Hypothalamus (tissue), 51 donors: Measurements from ENCODE around the gene PLPP3.

Source experiments
- DNase-seq, 51 donors: peaks; one replicate each; lab custom pipeline; 2025; lab: John Stamatoyannopoulos, UW

The PLPP3 gene

GRCh38 chr1:56577406-56578137 lies 1.8 kb downstream of the PLPP3 start:
- peak in 6 of 51 donors; percentile 9 to 75 (median 23) for DNase-seq

GRCh38 chr1:56576880-56577405 lies 2.4 kb downstream of the PLPP3 start:
- DNase-seq: peak in 5 of 51 donors; percentile 8 to 85 (median 24)

DNA sequence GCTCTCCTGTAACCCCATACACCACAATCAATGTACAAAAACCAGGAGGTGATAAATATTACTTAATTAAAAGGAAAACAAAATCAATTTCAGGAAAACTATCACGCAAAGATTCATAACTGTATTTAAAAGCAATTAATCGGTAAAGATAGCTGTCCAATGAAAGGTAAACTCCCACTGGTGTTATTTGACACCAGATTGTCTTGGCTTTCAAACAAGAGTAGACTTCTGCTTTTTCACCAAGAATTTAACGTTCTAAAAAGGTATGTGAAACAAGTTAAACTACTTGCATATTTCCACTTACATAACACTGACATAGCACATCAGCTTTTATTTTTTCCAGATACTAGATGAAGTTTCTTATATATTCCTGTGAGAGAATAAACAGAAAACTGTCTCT lies 3.5 kb downstream of the PLPP3 start:
- no peak for DNase-seq

- DNase-seq: no peak
These were observed 4.6 kb downstream of the PLPP3 start for GRCh38 chr1:56574794-56575193.

GRCh38 chr1:56573311-56573710 lies 6.1 kb downstream of the PLPP3 start:
- DNase-seq: no peak

GRCh38 chr1:56572334-56573050 lies 6.9 kb downstream of the PLPP3 start:
- DNase-seq: no peak

DNA sequence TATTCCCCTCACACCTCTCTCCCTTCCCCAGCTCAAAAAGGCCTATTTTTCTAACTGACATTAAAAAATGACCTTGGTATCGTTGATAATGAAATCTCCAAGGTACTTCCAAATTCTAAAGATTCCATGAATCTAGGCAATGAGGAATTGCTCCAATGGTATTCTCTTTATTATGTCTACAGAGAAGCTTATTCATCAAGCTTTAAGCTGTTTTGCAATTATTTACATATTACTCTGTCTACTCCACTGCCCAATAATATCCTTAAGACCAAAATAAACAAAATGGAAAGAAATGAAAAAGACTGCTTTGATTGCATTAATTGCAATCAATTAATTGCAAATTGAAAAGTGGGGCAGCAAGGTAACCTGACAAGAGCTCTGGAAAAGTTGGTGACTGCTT lies 7.9 kb downstream of the PLPP3 start:
- DNase-seq: no peak

GRCh38 chr1:56570924-56571372 lies 8.4 kb downstream of the PLPP3 start:
- DNase-seq: no peak

DNA sequence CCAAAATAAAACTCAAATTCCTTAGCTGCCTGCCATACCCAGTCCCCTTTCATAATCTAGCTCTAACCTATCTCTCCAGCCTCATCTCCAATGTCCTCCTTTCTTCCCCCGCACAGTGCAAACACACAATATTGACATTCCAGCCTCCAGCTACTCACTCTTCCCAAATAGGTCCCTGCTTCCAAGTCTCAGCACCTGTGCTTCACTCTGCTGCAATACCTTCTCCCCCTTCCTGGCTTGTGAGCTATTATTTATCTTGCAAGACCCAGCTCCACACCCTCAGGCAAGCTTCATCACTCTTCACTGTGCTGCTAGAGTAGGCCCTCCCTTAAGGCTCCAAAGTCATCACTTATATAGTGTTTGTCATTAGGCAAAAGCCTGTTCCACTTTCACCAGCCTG lies 9.7 kb downstream of the PLPP3 start:
- DNase-seq: no peak

- DNase-seq: no peak
These were observed 12.4 kb downstream of the PLPP3 start for GRCh38 chr1:56566994-56567393.

DNA sequence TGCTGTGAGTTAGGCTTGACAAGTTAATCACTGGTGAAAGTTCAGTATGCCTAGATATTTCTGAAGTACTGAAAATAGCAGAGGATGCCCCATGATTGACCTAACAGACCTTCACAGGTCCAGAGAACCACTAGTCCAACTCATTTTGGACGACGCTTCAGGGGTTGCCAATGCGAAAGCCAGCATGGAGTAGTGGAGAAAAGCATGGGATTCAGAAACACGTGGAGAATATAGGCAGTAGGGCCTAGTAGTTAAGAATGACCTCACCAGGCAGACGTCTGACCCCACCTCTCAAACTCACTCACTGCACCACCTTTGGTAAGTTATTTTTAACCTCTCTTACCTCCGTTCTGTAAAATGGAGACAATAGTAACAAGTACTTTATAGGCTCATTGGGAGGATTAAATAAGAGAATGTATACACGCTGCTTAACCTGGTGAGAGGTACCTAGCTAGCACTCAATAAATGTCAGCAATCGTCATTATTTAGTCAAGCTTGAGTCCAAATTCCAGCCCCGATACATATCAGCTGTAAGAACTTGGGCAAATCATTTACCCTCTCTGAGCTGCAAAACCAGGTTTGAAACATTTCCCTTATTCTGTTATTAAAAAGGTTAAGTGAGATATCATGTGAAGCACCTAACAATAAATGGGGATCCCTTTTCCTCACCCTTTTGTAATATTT lies 13.2 kb downstream of the PLPP3 start:
- no peak for DNase-seq

GRCh38 chr1:56564615-56565014 lies 14.7 kb downstream of the PLPP3 start:
- no peak for DNase-seq

- DNase-seq: no peak
These were observed 15.8 kb downstream of the PLPP3 start for GRCh38 chr1:56563568-56563967.

DNA sequence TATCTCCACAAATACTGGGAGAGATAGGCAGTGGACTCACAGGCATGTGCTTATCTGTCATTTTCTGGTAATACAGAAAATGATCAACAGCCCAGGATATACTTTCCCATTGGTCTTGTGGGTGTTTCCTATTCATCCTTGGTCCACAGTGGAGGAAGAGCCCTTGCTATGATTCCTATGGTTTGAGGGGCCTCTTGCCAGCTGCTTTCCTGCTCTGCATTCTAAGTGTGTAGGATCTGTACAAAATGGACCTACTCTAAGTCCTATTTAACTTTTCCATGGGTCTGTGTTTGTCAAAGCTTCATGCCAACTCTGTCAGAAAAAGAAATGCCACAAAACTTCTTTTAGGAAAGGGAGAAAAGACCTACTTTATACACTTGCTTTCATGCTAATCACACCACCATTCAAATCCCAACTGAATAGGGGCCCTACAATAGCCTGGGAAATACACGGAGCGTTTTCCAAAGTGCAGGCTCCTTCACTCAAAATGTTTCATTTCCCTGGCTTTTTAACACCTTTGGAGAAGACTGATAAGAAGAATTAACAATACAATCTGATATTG lies 16.4 kb downstream of the PLPP3 start:
- DNase-seq: peak in 5 of 51 donors; percentile 8 to 67 (median 37)

GRCh38 chr1:56561227-56562019 lies 17.9 kb downstream of the PLPP3 start:
- no peak for DNase-seq

- peak in 35 of 51 donors; percentile 15 to 81 (median 55) for DNase-seq
These were observed 21.6 kb downstream of the PLPP3 start for GRCh38 chr1:56557746-56558145.

GRCh38 chr1:56555448-56555847 lies 23.9 kb downstream of the PLPP3 start:
- DNase-seq: no peak

DNA sequence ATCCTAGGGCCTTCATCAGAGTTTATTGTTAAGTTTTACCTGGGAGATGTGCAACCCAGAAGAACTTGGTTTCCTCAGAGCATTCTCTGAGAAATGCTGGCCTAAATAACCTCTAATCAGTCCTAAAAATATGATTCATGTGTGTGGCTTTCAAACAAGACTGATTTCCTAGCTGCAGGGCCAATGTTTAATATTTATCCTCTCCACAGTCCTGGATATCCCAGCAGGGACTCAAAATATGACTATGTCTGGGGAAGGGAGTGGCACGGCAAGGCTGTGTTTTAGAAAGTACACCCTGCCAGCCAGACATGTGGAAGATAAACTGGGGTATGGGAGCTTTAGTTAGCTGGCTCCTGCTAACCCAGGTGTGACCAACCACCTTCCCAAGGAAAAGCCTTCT lies 26.3 kb downstream of the PLPP3 start:
- DNase-seq: no peak

DNA sequence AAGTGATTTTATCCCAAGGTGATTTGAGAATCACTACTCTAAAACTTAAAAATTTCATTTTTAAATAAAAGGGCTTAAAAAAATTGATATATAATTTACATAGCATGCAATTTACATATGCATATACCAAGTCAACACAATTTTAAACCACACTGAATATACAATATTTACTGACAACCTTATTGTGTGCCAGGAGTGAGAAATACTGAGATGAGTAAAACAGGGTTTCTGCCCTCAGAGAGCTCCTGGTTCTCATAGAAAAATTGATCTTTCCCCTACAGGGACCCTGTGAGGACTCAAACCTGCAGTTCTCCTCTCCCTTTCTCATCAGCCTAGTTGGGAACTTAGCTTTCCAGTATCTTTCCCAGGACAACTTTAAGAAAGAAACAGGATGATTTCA lies 27.0 kb downstream of the PLPP3 start:
- no peak for DNase-seq

- peak in 24 of 51 donors; percentile 13 to 75 (median 42) for DNase-seq
These were observed 27.7 kb downstream of the PLPP3 start for GRCh38 chr1:56551691-56552090.
